ENCODE results near the gene ATN1. TPM values are rescaled to one million over a fixed set of nuclear protein-coding genes. Genes with fewer than 3 reads are reported as not detected.
"Not testable (repeated sequence)": the region's sequence is repeated elsewhere in the genome, so short reads cannot be mapped to it uniquely, and the experiment has no call there.

ATN1 gene, protein sequence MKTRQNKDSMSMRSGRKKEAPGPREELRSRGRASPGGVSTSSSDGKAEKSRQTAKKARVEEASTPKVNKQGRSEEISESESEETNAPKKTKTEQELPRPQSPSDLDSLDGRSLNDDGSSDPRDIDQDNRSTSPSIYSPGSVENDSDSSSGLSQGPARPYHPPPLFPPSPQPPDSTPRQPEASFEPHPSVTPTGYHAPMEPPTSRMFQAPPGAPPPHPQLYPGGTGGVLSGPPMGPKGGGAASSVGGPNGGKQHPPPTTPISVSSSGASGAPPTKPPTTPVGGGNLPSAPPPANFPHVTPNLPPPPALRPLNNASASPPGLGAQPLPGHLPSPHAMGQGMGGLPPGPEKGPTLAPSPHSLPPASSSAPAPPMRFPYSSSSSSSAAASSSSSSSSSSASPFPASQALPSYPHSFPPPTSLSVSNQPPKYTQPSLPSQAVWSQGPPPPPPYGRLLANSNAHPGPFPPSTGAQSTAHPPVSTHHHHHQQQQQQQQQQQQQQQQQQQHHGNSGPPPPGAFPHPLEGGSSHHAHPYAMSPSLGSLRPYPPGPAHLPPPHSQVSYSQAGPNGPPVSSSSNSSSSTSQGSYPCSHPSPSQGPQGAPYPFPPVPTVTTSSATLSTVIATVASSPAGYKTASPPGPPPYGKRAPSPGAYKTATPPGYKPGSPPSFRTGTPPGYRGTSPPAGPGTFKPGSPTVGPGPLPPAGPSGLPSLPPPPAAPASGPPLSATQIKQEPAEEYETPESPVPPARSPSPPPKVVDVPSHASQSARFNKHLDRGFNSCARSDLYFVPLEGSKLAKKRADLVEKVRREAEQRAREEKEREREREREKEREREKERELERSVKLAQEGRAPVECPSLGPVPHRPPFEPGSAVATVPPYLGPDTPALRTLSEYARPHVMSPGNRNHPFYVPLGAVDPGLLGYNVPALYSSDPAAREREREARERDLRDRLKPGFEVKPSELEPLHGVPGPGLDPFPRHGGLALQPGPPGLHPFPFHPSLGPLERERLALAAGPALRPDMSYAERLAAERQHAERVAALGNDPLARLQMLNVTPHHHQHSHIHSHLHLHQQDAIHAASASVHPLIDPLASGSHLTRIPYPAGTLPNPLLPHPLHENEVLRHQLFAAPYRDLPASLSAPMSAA (N-terminal part only)
- 100 to 1,000 TPM in 3 of 4 donors, 10 to 100 TPM in 1; 85.5 to 189 (median 127) TPM for polyA plus RNA-seq (ENCODE audit: insufficient read length in 4 of 4)

DNA sequence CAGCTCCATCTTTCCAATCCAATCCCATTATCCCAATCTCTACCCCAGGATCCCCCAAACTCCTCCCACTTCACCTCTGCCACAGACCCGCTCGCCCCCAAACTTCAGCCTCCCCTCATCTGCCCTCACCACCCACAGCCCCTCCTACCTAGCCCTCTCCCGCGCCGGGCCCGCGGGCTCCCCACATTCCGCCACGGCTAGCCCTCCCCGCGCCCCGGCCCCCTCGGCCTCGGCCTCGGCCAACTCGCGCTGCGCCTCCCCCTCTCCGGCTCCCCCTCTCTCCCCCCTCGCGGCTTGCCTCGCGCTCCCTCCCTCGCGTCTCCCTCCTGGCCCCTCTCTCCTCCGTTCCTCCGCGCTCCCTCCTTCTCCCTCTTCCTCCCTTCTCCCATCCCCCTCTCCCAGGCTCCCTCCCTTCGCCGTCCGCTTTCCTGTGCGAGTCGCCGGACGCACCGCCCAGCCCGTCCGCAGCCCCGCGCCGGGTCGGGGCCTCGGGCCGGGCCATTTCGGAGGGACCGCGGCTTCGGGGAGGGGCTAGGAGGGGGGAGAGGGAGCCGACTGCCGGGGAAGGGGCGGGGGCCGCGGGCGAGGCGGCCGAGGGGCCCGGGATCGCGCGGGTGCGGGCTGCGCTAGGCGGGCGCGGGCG lies at the start of gene ATN1:
ATN1 (plus strand) TSS at position 581 of the 643 bp plus-strand sequence. CDS start 6,043 bp downstream, outside the sequence.
- DNase-seq (ENCODE audit: low read depth in 4 of 4, low spot score in 2 of 4): peak in 3 of 4 donors; percentile 79 to 88 (median 85)

DNA sequence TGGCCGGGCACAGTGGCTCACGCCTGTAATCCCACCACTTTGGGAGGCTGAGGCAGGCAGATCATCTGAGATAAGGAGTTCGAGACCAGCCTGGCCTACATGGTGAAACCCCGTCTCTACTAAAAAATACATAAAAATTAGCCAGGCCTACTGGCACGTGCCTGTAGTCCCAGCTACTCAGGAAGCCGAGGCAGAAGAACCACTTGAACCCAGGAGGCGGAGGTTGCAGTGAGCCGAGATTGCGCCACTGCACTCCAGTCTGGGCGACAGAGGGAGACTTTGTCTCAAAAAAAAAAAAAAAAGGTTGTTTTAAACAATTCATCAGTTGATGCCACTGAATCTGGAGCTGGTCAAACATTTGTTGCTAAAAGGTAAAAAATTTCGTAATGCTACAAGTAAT lies 47.9 kb upstream of the ATN1 start:
- DNase-seq (ENCODE audit: low read depth in 4 of 4, low spot score in 2 of 4): not testable (repeated sequence)

DNA sequence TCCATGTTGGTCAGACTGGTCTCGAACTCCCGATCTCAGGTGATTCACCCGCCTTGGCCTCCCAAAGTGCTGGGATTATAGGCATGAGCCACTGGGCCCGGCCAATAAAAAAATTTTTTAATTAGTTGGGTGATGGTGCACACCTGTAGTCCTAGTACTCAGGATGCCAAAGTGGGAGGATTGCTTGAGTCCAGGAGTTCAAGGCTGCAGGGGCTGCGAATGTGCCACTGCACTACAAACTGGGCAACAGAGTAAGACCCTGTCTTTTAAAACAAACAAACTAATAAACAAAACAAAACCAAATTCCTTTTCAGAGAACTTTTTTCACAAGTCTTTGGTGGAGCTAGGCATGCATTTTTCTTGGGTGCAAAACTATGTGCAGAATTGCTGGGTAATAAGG lies 44.5 kb upstream of the ATN1 start:
- no peak for DNase-seq (ENCODE audit: low read depth in 4 of 4, low spot score in 2 of 4)

DNA sequence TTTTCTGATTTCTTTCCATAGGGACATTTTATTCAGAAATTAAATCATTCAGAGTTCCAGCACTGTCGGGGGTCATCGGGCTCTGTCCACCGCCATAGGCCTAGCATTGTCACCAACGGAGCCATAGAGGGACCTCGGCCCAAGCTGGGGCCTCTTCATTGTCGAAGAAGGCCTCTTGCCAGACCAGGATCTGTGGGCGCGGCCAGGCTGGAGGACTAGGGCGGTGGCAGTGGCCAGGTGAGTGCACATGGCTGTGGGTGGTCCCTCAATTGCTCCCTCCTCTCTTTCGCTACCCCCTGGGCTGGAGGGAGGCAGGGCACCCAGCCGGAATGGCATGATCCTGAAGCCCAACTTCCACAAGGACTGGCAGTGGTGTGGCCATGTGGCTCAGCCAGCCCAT lies 44.1 kb upstream of the ATN1 start:
- no peak for DNase-seq (ENCODE audit: low read depth in 4 of 4, low spot score in 2 of 4)

DNA sequence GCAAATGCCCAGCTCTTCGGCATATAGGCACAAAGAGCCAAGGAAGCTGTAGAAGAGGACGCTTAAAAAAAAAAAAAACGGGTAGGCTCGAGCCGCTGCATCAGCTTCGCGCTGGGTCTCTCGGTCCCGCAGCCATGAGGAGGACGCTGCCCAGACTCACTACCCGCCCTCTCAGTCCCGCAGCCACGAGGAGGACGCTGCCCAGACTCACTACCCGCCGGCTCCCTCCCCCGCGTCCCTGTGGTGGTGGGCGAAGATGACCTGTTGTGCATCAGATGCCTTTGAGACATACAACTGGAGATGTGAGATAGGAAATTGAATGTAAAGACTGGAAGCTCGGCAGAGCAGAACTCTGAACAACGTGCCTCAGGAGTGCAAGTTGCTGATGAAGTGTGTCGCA lies 43.2 kb upstream of the ATN1 start:
- no peak for DNase-seq (ENCODE audit: low read depth in 4 of 4, low spot score in 2 of 4)

DNA sequence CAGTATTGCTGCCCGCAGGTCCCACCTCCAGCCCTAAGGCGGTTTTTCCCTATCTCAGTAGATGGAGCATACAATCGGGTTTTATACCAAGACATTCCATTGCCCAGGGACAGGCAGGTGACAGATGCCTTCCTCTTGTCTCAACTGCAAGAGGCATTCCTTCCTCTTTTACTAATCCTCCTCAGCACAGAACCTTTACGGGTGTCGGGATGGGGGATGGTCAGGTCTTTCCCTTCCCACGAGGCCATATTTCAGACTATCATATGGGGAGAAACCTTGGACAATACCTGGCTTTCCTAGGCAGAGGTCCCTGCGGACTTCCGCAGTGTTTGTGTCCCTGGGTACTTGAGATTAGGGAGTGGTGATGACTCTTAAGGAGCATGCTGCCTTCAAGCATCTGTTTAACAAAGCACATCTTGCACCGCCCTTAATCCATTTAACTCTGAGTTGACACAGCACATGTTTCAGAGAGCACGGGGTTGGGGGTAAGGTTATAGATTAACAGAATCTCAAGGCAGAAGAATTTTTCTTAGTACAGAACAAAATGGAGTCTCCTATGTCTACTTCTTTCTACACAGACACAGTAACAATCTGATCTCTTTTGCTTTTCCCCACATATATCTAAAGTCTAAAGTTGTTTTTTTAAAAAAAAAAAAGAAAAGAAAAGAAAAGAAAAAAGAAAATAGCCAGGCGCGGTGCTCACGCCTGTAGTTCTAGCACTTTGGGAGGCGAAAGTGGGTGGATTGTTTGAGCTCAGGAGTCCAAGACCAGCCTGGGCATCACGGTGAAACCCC lies 41.4 kb upstream of the ATN1 start:
- DNase-seq (ENCODE audit: low read depth in 4 of 4, low spot score in 2 of 4): not testable (repeated sequence)

DNA sequence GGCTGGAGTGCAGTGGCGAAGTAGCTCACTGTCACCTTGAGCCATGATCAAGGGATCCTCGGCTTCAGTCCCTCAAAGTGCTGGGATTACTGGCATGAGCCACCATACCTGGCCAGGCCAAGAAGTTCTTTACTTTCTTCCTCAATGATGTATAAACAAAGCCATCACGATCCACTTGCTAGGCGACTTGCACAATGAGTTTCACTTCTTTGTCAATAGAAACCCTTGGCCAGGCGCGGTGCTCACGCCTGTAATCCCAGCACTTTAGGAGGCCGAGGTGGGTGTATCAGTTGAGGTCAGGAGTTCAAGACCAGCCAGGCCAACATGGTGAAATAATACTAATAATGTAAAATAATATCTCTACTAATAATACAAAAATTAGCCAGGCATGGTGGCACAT lies 40.3 kb upstream of the ATN1 start:
- no peak for DNase-seq (ENCODE audit: low read depth in 4 of 4, low spot score in 2 of 4)

DNA sequence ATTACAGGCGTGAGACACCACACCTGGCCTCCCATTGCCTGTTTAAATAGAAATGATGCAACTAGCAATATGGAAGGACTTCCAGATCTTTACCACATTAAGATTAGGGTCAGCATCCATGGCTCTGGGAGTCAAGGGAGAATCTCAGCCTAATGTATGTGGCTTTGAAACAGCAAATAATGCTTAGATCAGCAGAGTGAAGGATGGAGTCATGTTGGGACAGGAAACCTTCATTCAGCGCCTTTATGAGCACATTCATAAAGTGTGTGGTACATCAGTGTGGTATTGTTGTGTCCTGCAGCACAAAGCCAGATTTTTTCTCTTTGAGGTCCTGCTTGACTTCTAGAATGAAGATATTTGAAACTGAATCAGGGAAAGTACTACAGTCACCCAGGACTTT lies 39.4 kb upstream of the ATN1 start:
- no peak for DNase-seq (ENCODE audit: low read depth in 4 of 4, low spot score in 2 of 4)

DNA sequence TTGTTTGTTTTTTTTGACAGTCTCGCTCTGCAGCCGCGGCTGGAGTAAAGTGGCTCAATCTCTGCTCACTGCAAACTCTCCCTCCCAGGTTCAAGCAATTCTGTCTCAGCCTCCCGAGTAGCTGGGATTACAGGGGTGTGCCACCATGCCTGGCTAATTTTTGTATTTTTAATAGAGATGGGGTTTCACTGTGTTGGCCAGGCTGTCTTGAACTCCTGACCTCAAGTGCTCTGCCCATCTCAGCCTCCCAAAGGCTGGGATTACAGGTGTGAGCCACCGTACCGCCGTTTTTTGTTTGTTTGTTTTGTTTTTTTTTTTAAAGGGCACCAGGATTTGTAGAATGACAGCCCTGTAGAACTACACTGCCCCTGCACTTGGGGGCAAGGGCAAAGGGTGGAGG lies 39.0 kb upstream of the ATN1 start:
- not testable (repeated sequence) for DNase-seq (ENCODE audit: low read depth in 4 of 4, low spot score in 2 of 4)

DNA sequence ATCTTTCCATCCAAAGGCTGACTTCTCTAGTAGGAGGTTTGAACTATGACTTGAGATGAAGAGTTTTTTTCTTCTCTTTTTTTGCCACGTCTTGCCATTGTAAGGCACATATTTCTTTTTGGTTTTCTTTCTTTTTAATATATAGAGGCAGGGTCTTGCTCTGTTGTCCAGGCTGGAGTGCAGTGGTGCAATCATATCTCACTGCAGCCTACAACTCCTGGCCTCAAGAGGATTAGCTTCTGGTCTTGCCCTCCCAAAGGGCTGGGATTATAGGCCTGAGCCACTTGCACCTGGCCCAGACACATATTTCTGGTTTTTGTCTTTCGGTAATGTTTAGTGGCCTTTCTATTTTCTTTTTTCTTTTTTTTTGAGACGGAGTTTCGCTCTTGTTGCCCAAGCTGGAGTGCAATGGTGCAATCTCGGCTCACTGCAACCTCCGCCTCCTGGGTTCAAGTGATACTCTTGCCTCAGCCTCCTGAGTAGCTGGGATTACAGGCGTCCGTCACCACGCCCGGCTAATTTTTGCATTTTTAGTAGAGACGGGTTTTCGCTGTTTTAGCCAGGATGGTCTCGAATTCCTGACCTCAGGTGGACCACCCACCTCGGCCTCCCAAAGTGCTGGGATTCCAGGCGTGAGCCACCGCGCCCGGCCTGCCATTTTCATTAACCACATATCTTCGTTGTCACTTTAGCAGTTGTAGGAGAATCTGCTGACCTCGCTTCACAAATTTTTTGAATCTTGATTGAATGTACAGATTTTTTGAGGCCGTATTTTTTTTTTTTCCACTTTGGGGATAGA lies 37.8 kb upstream of the ATN1 start:
- not testable (repeated sequence) for DNase-seq (ENCODE audit: low read depth in 4 of 4, low spot score in 2 of 4)

DNA sequence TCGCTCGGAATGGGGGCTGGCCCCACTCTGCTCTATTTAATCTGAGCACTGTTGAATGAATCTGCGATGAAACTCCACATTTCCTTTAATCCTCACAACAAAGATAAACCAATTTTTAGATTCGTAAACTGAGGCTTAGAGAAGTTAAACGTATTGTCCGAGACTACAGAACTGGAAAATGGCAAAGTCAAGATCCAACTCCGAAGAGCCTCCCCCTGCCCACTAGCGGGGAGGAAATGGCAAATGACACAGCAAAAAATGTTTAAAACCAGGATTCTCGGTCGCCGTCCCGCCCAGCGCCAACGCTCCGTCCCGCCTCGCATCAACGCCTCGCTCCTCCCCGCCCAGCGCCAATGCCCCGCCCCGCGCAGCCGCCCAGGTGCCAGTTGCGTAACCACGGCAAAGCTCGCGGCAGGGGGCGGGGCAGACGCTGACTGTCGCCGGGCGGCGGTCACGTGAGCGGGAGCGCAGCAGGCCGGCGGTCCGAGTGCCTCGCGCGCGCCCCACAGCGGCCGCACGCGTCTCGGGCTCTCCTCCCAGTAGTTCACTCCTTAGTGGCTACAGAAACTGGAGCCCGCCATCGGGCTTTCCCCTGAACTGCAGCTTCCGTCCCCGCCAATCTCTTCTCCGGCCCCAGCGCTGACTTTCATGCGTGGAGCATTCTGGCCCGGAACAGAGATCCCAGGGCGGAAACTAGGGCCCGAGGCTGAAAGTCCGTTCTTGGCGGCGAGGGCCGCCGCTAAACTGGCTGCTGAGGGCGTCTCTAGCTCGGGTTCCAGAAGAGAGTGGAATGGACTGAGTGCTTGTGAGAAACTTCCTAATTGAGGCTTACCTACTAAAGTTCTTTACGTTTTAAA lies 36.7 kb upstream of the ATN1 start:
- DNase-seq (ENCODE audit: low read depth in 4 of 4, low spot score in 2 of 4): peak in 3 of 4 donors; percentile 92 to 95 (median 93)

DNA sequence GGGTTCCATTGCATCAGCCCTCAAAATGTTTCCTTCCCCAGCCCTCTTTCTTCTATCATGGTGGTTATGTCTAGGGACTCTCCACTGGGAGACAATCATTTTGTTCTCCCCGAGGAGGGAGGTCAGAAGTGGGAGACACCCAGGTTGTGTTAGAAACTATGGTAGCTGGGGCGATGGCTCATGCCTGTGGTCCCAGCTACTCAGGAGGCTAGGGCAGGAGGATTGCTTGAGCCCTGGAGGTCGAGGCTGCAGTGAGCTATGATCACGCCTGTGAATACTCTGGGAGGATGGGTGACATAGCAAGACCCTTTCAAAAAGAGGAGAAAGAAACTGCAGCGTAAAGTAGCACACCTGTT lies 36.1 kb upstream of the ATN1 start:
- DNase-seq (ENCODE audit: low read depth in 4 of 4, low spot score in 2 of 4): no peak

DNA sequence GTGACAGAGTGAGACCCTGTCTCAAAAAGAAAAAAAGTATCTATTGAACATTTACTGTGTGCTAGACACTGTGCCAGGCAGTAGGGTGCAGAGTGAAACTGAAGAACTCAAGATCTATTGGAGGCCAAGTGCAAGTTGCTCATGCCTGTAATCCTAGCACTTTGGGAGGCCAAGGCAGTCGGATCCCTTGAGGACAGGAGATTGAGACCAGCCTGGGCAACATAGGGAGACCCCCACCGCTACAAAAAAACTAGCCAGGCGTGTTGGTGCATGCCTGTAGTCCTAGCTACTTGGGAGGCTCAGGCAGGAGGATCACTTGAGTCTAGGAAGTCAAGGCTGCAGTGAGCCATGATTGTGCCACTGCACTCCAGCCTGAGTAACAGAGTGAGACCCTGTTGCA lies 35.1 kb upstream of the ATN1 start:
- not testable (repeated sequence) for DNase-seq (ENCODE audit: low read depth in 4 of 4, low spot score in 2 of 4)

DNA sequence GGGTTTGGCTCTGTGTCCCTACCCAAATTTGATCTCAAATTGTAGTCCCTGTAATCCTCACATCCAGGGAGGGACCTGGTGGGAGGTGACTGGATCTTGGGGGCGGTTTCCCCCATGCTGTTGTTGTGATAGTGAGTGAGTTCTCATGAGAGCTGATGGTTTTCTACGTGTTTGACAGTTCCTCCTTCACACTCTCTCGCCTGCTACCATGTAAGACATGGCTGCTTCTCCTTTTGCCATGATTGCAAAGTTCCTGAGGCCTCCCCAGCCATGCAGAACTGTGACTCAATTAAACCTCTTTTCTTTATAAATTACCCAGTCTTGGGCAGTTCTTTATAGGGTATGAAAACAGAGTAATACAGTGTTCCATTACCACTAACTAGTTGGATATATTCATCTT lies 33.4 kb upstream of the ATN1 start:
- DNase-seq (ENCODE audit: low read depth in 4 of 4, low spot score in 2 of 4): no peak

DNA sequence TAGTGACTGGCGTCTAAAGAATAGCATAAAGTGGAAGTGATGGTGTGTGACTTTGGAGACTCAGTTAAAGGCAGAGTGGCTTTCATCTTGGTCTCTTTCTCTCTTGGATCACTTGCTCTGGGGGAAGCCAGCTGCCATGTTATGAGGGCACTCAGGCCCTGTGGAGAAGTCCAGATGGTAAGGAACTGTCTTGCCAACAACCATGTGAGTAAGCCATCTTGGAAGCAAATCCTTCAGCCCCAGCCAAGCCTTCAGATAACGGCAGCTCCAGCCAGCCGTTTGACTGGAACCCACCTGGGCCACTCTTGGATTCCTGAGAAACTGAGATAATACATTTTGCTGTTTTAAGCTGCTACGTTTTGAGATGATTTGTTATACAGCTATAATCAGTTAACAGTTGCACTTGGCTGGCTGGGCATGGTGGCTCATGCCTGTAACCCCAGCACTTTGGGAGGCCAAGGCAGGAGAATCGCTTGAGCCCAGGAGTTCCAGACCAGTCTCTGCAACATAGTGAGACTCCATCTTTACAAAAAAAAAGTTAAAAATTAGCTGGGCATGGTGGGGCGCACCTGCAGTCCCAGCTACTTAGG lies 30.8 kb upstream of the ATN1 start:
- DNase-seq (ENCODE audit: low read depth in 4 of 4, low spot score in 2 of 4): no peak

DNA sequence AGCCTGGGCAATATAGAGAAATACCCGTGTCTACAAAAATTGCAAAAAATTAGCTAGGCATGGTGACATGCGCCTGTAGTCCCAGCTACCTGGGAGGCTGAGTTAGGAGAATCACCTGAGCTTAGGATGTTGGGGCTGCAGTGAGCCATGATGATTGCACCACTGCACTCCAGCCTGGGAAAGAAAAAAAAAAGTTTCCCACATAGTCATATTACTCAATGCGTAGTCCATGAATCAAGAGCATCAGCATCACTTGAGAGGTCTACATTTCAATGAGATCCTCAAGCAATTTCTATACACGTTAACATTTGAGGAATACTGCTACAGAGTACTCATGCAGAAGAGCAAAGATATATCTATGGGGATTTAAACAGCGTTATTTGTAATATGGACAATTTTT lies 28.3 kb upstream of the ATN1 start:
- no peak for DNase-seq (ENCODE audit: low read depth in 4 of 4, low spot score in 2 of 4)

DNA sequence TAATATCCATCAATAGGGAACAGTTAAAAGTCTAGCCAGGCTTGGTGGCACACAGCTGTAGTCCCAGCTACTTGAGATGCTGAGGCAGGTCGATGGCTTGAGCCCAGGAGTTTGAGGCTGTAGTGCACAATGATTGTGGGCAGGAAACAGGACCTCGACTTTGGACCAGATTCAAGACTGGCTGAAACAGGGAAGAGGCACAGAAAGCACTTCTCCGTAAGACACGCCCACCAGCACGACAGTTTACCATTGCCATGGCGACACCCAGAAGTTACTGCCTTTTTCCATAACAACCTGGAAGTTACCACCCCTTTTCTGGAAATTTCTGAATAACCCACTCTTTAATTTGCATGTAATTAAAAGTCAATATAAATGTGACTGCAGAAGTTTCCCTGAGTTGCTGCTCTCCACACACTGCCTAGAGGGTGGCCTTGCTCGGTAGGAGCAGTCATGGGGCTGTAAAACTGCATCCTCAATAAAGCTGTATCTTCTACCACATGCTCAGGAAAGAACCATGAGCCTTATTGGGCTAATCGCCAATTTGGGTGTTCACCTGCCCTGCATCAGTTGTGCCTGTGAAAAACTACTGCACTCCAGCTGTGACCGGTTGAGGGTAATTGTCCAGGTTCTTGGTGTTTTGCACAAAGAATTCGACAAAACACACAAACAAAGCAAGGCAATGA lies 27.8 kb upstream of the ATN1 start:
- no peak for DNase-seq (ENCODE audit: low read depth in 4 of 4, low spot score in 2 of 4)
